ENCODE results near the gene PDPK1. TPM values are rescaled to one million over a fixed set of nuclear protein-coding genes. Genes with fewer than 3 reads are reported as not detected.
A peak's percentile ranks its signal among the peaks of the same experiment; 100 is the strongest.

PDPK1 gene
- total RNA-seq, 1 donor from 2014 or later = 113 TPM

DNA sequence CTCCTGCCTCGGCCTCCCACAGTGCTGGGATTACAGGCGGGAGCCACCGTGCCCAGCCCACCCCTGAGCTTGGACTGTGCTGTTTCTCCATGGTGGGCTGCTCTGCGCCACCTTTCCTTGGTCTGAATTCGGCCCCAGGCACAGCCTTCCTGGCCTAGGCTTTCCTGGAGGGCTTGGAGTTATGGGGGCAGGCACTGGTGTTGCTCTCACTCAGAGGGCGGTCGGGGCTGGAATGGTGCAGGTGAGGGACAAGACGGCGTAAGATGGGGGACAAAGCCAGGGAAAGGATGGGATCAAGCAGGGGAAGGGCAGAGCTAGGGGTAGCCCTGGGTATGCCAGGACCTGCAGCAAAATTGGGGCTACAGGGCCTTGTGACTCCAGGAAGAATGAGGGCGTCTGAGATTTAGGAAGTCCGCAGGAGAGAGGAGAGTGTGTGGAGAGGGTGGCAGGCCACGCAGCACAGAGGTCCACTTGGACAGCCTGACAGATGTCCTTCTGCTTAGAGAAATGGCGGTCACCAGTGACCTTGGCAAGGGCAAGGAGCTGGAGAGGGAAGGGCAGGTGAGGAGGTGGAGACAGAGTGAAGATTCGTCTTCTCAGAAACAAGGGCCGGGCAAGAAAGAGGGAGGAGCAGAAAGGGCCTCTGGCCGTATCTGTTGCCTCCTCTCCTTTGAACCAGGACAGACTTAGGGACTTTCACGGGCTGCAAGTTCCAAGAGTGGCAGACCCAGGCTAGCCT is 25.7 kb upstream of the PDPK1 start:
- DNase-seq = no peak
- peak overlapping the region; percentile 74 for H3K4me3 Mint-ChIP-seq (ENCODE audit: unreplicated experiment)
- peaks cover 13% of the 10 kb centered on the region for H3K4me1 Mint-ChIP-seq (ENCODE audit: low read depth, unreplicated experiment)
- TF ChIP-seq, protein P1, sequence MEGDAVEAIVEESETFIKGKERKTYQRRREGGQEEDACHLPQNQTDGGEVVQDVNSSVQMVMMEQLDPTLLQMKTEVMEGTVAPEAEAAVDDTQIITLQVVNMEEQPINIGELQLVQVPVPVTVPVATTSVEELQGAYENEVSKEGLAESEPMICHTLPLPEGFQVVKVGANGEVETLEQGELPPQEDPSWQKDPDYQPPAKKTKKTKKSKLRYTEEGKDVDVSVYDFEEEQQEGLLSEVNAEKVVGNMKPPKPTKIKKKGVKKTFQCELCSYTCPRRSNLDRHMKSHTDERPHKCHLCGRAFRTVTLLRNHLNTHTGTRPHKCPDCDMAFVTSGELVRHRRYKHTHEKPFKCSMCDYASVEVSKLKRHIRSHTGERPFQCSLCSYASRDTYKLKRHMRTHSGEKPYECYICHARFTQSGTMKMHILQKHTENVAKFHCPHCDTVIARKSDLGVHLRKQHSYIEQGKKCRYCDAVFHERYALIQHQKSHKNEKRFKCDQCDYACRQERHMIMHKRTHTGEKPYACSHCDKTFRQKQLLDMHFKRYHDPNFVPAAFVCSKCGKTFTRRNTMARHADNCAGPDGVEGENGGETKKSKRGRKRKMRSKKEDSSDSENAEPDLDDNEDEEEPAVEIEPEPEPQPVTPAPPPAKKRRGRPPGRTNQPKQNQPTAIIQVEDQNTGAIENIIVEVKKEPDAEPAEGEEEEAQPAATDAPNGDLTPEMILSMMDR (IDR thresholded peaks at IDR 0.05; ENCODE audit: partially characterized antibody, unreplicated experiment) = no peak
- peak overlapping the region; percentile 92 for H3K27ac Mint-ChIP-seq (ENCODE audit: unreplicated experiment)
- peaks cover 24% of the 10 kb centered on the region for H3K27me3 Mint-ChIP-seq (ENCODE audit: unreplicated experiment)
- H3K36me3 Mint-ChIP-seq (ENCODE audit: unreplicated experiment) = no peaks in the 10 kb centered on the region
- peaks cover 25% of the 10 kb centered on the region for H3K9me3 Mint-ChIP-seq (ENCODE audit: unreplicated experiment)

DNA sequence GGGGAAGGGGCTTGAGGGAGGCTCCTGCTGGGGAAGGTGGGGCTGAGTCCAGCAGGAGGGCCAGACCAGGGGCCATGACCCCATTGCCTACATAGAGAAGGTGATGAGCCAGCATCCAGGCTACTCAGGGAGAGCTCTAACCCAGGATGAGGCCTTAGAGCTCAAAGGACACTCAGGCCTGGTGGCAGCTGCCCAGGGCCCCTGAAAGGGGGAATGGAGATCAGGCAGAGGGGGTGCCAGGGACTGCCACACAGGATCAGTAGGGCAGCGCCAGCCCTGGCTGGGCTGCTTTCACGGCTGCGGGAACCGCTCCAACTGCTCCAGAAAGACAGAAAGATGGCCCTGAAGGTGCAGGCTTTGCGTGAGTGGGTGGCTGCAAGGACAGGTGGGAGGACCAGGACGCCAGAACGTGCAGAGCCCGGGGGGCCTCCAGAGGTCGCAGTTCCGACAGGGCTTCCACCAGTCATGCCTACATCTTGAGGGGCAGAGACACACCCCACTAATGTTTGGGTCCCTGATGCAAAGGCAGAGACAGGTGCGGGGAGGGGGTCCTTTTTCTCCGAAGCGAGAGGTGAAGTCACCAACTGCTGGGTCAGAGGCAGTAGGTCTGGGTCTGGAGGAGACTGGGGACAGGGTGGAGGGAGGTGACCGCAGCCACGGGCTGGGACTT is 25.0 kb upstream of the PDPK1 start:
- H3K4me1 Mint-ChIP-seq (ENCODE audit: low read depth, unreplicated experiment) = peaks cover 17% of the 10 kb centered on the region

DNA sequence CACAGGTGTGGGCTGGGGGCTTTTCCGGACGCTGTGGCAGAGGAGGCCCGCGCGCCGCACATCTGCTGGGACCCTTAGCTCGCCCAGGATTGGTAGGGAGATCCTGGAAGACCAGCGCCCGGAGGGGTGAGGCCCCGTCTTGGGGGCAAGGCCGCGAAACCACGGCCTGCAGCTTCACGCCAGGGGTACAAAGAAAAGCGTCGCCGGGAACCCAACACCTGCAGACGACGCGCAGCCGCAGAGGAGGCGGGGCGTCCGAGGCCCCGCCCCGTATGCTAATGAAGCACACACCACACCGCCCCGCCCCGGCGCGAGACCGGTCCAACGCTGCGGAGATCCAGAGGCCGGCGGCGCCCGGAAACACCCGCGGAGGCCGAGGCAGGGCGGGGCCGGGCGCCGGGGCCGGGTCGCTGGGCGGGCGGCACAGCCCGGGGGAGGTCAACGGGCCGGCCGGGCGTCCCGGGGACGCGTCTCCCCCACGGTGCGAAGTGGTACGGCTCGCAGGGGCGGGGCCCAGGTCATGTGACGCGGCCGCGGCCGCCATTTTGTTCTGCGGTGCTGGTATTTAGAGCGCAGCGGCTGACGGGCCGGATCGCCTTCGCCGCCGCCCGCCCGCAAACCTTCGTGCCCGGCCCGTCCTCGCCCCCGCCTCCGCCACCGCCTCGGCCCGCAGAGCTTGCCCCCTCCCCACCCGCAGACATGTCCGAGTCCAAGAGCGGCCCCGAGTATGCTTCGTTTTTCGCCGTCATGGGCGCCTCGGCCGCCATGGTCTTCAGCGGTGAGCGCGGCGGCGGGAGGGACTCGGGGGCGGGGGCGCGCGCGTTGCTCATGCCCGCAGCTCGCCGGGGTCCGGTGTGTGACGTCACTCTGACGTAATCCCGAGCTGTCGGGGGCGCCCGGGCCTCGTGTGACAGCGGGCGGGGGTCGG is 24.2 kb upstream of the PDPK1 start, which contains the start of gene ATP6V0C:
Gene ATP6V0C (plus strand): TSS at position 548 of the 928 bp plus-strand sequence. CDS start 152 bp downstream, at position 700.
- peak within 1 kb of the TSS; percentile 92 for H3K27ac Mint-ChIP-seq (ENCODE audit: unreplicated experiment)
- H3K4me3 Mint-ChIP-seq (ENCODE audit: unreplicated experiment) = peak within 1 kb of the TSS; percentile 90
- H3K9me3 Mint-ChIP-seq (ENCODE audit: unreplicated experiment) = peaks cover 25% of the 10 kb centered on the region
- TF ChIP-seq, protein P1 (IDR thresholded peaks at IDR 0.05; ENCODE audit: partially characterized antibody, unreplicated experiment) = no peak
- no peaks in the 10 kb centered on the region for H3K36me3 Mint-ChIP-seq (ENCODE audit: unreplicated experiment)
- peaks cover 27% of the 10 kb centered on the region for H3K27me3 Mint-ChIP-seq (ENCODE audit: unreplicated experiment)
- H3K4me1 Mint-ChIP-seq (ENCODE audit: low read depth, unreplicated experiment) = peaks cover 18% of the 10 kb centered on the region
- DNase-seq = peak; percentile 91

More for the DNA sequence above, 25.0 kb upstream of the PDPK1 start:
- Mint-ChIP-seq H3K4me3 (ENCODE audit: unreplicated experiment) (peak overlapping the region; percentile 86), H3K27ac (ENCODE audit: unreplicated experiment) (peak overlapping the region; percentile 92), H3K36me3 (ENCODE audit: unreplicated experiment) (no peaks in the 10 kb centered on the region), H3K27me3 (ENCODE audit: unreplicated experiment) (peaks cover 27% of the 10 kb centered on the region), H3K9me3 (ENCODE audit: unreplicated experiment) (peaks cover 25% of the 10 kb centered on the region)
- DNase-seq = peak; percentile 50
- TF ChIP-seq, protein P1 (IDR thresholded peaks at IDR 0.05; ENCODE audit: partially characterized antibody, unreplicated experiment) = no peak

DNA sequence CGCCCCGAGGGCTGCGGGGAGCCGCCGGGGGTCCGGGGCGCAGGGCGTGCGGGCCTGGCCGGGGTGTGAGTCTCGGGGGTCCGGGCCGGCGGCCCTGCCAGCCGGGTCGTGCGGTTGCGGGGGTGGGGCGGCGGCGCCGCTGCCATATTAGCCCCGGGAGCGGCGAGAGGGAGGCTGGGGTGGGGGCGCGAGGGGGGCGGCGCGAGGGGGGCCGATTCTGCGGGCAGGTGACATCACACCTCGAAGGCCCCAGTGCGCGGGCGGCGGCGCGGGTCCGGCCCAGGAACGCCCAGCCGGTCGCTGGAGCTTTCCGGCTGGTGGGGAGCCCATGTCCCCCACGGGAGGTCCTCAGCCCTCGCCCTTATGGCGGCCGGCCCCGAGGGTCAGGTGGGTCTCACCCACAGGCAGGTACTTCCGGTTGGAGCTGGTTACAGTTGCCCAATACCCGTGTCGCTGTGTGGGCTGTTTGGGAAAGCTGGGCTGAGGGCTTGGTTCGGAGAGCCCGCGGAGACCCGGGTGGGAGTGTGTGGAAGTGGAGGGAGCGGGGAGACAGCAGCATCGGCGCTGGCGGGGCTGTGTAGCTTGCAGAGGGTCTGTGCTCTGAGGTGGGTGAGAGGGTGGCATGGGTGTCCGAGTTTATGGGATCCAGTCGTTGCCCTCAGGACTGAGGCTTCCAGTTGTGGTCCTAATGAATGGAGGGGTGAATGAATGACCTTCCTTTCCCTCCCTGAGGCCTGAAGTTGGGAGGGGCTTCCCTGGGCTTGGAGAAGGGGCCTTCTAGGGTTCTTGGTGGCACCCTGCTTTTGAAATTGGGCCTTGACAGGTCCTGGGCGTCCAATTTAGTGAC is 23.3 kb upstream of the PDPK1 start:
- Mint-ChIP-seq H3K4me3 (ENCODE audit: unreplicated experiment) (peak overlapping the region; percentile 90), H3K36me3 (ENCODE audit: unreplicated experiment) (no peaks in the 10 kb centered on the region), H3K4me1 (ENCODE audit: low read depth, unreplicated experiment) (peaks cover 19% of the 10 kb centered on the region), H3K9me3 (ENCODE audit: unreplicated experiment) (peaks cover 27% of the 10 kb centered on the region), H3K27ac (ENCODE audit: unreplicated experiment) (peak overlapping the region; percentile 79), H3K27me3 (ENCODE audit: unreplicated experiment) (peaks cover 28% of the 10 kb centered on the region)
- no peak for DNase-seq
- TF ChIP-seq, protein P1 (IDR thresholded peaks at IDR 0.05; ENCODE audit: partially characterized antibody, unreplicated experiment) = no peak
